ENCODE results near the gene PGAP2. TPM values are rescaled to one million over a fixed set of nuclear protein-coding genes. Genes with fewer than 3 reads are reported as not detected.

Gene PGAP2
- total RNA-seq, 4 donors from 2014 or later, result 9.1 to 67.2 (median 53.7) TPM

- no peak for DNase-seq
- Histone ChIP-seq H3K36me3 (peaks cover 0 to 5% (median 0%) of the 10 kb centered on the region in 3 donors), H3K4me1 (peaks cover 0 to 32% (median 7%) of the 10 kb centered on the region in 4 donors), H3K27me3 (no peaks in the 10 kb centered on the region), H3K27ac (no peak overlapping the region), H3K9me3 (no peaks in the 10 kb centered on the region), H3K4me3 (no peak overlapping the region)
- TF ChIP-seq, protein P1, sequence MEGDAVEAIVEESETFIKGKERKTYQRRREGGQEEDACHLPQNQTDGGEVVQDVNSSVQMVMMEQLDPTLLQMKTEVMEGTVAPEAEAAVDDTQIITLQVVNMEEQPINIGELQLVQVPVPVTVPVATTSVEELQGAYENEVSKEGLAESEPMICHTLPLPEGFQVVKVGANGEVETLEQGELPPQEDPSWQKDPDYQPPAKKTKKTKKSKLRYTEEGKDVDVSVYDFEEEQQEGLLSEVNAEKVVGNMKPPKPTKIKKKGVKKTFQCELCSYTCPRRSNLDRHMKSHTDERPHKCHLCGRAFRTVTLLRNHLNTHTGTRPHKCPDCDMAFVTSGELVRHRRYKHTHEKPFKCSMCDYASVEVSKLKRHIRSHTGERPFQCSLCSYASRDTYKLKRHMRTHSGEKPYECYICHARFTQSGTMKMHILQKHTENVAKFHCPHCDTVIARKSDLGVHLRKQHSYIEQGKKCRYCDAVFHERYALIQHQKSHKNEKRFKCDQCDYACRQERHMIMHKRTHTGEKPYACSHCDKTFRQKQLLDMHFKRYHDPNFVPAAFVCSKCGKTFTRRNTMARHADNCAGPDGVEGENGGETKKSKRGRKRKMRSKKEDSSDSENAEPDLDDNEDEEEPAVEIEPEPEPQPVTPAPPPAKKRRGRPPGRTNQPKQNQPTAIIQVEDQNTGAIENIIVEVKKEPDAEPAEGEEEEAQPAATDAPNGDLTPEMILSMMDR (IDR thresholded peaks at IDR 0.05), result no peak
- no peak for TF ChIP-seq POLR2A (IDR thresholded peaks at IDR 0.05)
These were observed 9.2 kb upstream of the PGAP2 start for GRCh38 chr11:3799143-3799542.

- peaks cover 0 to 25% (median 7%) of the 10 kb centered on the region in 4 donors for H3K4me1 ChIP-seq
- H3K4me3 ChIP-seq, result no peak overlapping the region
- no peaks in the 10 kb centered on the region for H3K36me3 ChIP-seq
- no peak overlapping the region for H3K27ac ChIP-seq
- no peak for DNase-seq
- no peaks in the 10 kb centered on the region for H3K9me3 ChIP-seq
- TF ChIP-seq POLR2A (IDR thresholded peaks at IDR 0.05), result no peak
- TF ChIP-seq, protein P1 (IDR thresholded peaks at IDR 0.05), result no peak
- no peaks in the 10 kb centered on the region for H3K27me3 ChIP-seq
These were observed 8.5 kb upstream of the PGAP2 start for GRCh38 chr11:3799873-3800272.

GRCh38 chr11:3802011-3802790 lies 6.2 kb upstream of the PGAP2 start:
- Histone ChIP-seq H3K9me3 (no peaks in the 10 kb centered on the region), H3K27ac (peak overlapping the region in 2 of 4 donors; percentile 22 to 65), H3K27me3 (no peaks in the 10 kb centered on the region), H3K4me1 (peaks cover 0 to 11% (median 0%) of the 10 kb centered on the region in 4 donors), H3K36me3 (no peaks in the 10 kb centered on the region), H3K4me3 (no peak overlapping the region)
- peak in 1 of 3 donors; percentile 8 for DNase-seq
- no peak for TF ChIP-seq POLR2A (IDR thresholded peaks at IDR 0.05)
- TF ChIP-seq, protein P1 (IDR thresholded peaks at IDR 0.05), result no peak

- TF ChIP-seq, protein P1 (IDR thresholded peaks at IDR 0.05), result no peak
- no peak for TF ChIP-seq POLR2A (IDR thresholded peaks at IDR 0.05)
- H3K4me1 ChIP-seq, result peaks cover 0 to 15% (median 0%) of the 10 kb centered on the region in 4 donors
- peak in 1 of 3 donors; percentile 19 for DNase-seq
- H3K36me3 ChIP-seq, result no peaks in the 10 kb centered on the region
- no peaks in the 10 kb centered on the region for H3K9me3 ChIP-seq
- no peak overlapping the region for H3K4me3 ChIP-seq
- no peaks in the 10 kb centered on the region for H3K27me3 ChIP-seq
- H3K27ac ChIP-seq, result no peak overlapping the region
These were observed 4.4 kb upstream of the PGAP2 start for GRCh38 chr11:3803726-3804495.

DNA sequence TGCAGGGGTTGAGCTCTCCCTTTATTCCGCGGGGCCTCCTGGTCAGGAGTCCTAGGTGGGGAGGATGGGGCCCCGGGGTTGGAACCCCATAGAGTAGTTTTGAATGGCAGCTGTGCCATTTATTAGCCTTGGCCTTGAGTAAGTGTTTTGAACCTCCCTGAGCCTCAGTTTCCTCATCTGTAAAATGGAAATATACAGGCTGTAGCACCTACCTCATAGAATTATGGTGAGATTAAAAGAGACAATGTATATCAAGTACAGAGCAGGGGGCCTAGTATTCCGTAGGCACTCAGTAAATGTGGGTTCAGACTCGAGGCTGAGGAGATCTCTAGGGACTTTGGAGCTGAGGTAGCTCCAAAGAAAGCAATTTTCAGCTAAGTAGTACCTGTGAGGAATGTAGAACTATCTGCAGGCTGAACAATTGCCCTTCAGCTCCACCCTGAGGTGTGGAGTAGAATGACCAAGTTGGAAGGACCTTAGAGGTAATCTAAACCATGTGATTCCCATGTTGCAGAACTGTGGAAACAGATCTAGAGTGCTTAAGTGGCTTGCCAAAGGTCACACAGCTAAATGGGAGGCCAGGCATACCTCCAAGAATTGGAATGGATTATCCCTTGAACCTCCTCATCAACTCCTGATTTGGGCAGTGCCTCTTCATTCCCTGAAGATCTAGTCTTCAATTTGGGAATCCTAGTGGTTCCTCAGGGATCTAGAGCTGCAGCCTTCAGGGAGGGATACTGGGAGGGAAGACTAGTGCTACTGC lies 682 bp downstream of the PGAP2 start:
- TF ChIP-seq POLR2A (IDR thresholded peaks at IDR 0.05), result no peak
- TF ChIP-seq, protein P1 (IDR thresholded peaks at IDR 0.05), result peak; percentile 24 to 79 (median 54)
- H3K9me3 ChIP-seq, result no peaks in the 10 kb centered on the region
- peak overlapping the region; percentile 58 to 77 (median 70) for H3K4me3 ChIP-seq
- peaks cover 0 to 14% (median 2%) of the 10 kb centered on the region in 4 donors for H3K4me1 ChIP-seq
- H3K36me3 ChIP-seq, result no peaks in the 10 kb centered on the region
- peak overlapping the region; percentile 57 to 77 (median 72) for H3K27ac ChIP-seq
- no peaks in the 10 kb centered on the region for H3K27me3 ChIP-seq
- peak in 2 of 3 donors; percentile 35 to 80 for DNase-seq
